ENCODE measurements around the gene PTPN14.

The PTPN14 gene

GRCh38 chr1:214386747-214387146 is 164.7 kb downstream of the PTPN14 start:
- TF ChIP-seq CTCF (IDR thresholded peaks at IDR 0.05; ENCODE audit: low read length) (no peak), EZH2 (optimal IDR thresholded peaks at IDR 0.05; ENCODE audit: low read depth, low read length) (no peak), EZH2phosphoT487 (IDR thresholded peaks at IDR 0.05; ENCODE audit: low read length) (no peak)
- H3K36me3 ChIP-seq (replicated peaks; ENCODE audit: insufficient read depth, low read length): no peaks in the 10 kb centered on the region
- DNase-seq: no peak
- H3K4me1 ChIP-seq (ENCODE audit: low read length): no peaks in the 10 kb centered on the region
- no peak overlapping the region for H3K4me2 ChIP-seq (ENCODE audit: low read depth, low read length)
- no peaks in the 10 kb centered on the region for H3K79me2 ChIP-seq (ENCODE audit: low read length)
- H3K9ac ChIP-seq (ENCODE audit: low read length): no peak overlapping the region
- no peaks in the 10 kb centered on the region for H3K9me3 ChIP-seq (replicated peaks; ENCODE audit: insufficient read depth, low read length)
- no peaks in the 10 kb centered on the region for H3K27me3 ChIP-seq (replicated peaks; ENCODE audit: insufficient read depth, low read length)
- H3F3A ChIP-seq (ENCODE audit: insufficient read depth, low read length): no peaks in the 10 kb centered on the region
- H3K4me3 ChIP-seq (ENCODE audit: low read length): no peak overlapping the region
- no peaks in the 10 kb centered on the region for H3K9me2 ChIP-seq (replicated peaks; ENCODE audit: insufficient read depth, low read length)
- no peak overlapping the region for H2AFZ ChIP-seq (ENCODE audit: low read length)
- no peak overlapping the region for H3K27ac ChIP-seq (ENCODE audit: low read length)
- H4K20me1 ChIP-seq (ENCODE audit: insufficient read depth, low read length): no peaks in the 10 kb centered on the region

GRCh38 chr1:214386333-214386732 is 165.1 kb downstream of the PTPN14 start:
- no peak overlapping the region for H3K4me3 ChIP-seq (ENCODE audit: low read length)
- H3K9me3 ChIP-seq (replicated peaks; ENCODE audit: insufficient read depth, low read length): no peaks in the 10 kb centered on the region
- H3K9ac ChIP-seq (ENCODE audit: low read length): no peak overlapping the region
- no peaks in the 10 kb centered on the region for H3K4me1 ChIP-seq (ENCODE audit: low read length)
- no peak overlapping the region for H3K4me2 ChIP-seq (ENCODE audit: low read depth, low read length)
- TF ChIP-seq CTCF (IDR thresholded peaks at IDR 0.05; ENCODE audit: low read length): no peak
- TF ChIP-seq EZH2 (optimal IDR thresholded peaks at IDR 0.05; ENCODE audit: low read depth, low read length): no peak
- no peak for TF ChIP-seq EZH2phosphoT487 (IDR thresholded peaks at IDR 0.05; ENCODE audit: low read length)
- H3K79me2 ChIP-seq (ENCODE audit: low read length): no peaks in the 10 kb centered on the region
- no peaks in the 10 kb centered on the region for H3K36me3 ChIP-seq (replicated peaks; ENCODE audit: insufficient read depth, low read length)
- H4K20me1 ChIP-seq (ENCODE audit: insufficient read depth, low read length): no peaks in the 10 kb centered on the region
- H3K27me3 ChIP-seq (replicated peaks; ENCODE audit: insufficient read depth, low read length): no peaks in the 10 kb centered on the region
- no peak overlapping the region for H2AFZ ChIP-seq (ENCODE audit: low read length)
- no peaks in the 10 kb centered on the region for H3F3A ChIP-seq (ENCODE audit: insufficient read depth, low read length)
- H3K27ac ChIP-seq (ENCODE audit: low read length): no peak overlapping the region
- no peaks in the 10 kb centered on the region for H3K9me2 ChIP-seq (replicated peaks; ENCODE audit: insufficient read depth, low read length)
- no peak for DNase-seq

GRCh38 chr1:214385428-214385827 is 166.0 kb downstream of the PTPN14 start:
- no peak for DNase-seq
- H3K9ac ChIP-seq (ENCODE audit: low read length): no peak overlapping the region
- no peaks in the 10 kb centered on the region for H3F3A ChIP-seq (ENCODE audit: insufficient read depth, low read length)
- H4K20me1 ChIP-seq (ENCODE audit: insufficient read depth, low read length): no peaks in the 10 kb centered on the region
- H3K9me3 ChIP-seq (replicated peaks; ENCODE audit: insufficient read depth, low read length): no peaks in the 10 kb centered on the region
- H3K9me2 ChIP-seq (replicated peaks; ENCODE audit: insufficient read depth, low read length): no peaks in the 10 kb centered on the region
- H3K27ac ChIP-seq (ENCODE audit: low read length): no peak overlapping the region
- no peaks in the 10 kb centered on the region for H3K79me2 ChIP-seq (ENCODE audit: low read length)
- H3K4me1 ChIP-seq (ENCODE audit: low read length): no peaks in the 10 kb centered on the region
- no peak overlapping the region for H3K4me3 ChIP-seq (ENCODE audit: low read length)
- H3K27me3 ChIP-seq (replicated peaks; ENCODE audit: insufficient read depth, low read length): no peaks in the 10 kb centered on the region
- no peaks in the 10 kb centered on the region for H3K36me3 ChIP-seq (replicated peaks; ENCODE audit: insufficient read depth, low read length)
- H2AFZ ChIP-seq (ENCODE audit: low read length): no peak overlapping the region
- TF ChIP-seq EZH2 (optimal IDR thresholded peaks at IDR 0.05; ENCODE audit: low read depth, low read length): no peak
- no peak for TF ChIP-seq EZH2phosphoT487 (IDR thresholded peaks at IDR 0.05; ENCODE audit: low read length)
- no peak for TF ChIP-seq CTCF (IDR thresholded peaks at IDR 0.05; ENCODE audit: low read length)
- H3K4me2 ChIP-seq (ENCODE audit: low read depth, low read length): no peak overlapping the region
